GM12864 (cell line): ENCODE results near the gene ARHGEF1.

Source experiments
- DNase-seq: peaks from one replicate; pipeline ENCODE4 v3.0.0-alpha.2; 2011; ENCODE audit warnings: low read depth
- H3K4me3 ChIP-seq: 2 replicates; pipeline ENCODE4 v1.5.1; 2011; ENCODE audit warnings: mild to moderate bottlenecking, low read depth, low read length, control low read depth
- CTCF ChIP-seq: IDR thresholded peaks from 2 replicates; pipeline ENCODE4 v1.5.1; 2011; ENCODE audit warnings: low read depth, mild to moderate bottlenecking, moderate library complexity, low read length, control low read depth, inconsistent platforms; ENCODE audit errors: missing control alignments

The ARHGEF1 gene

GRCh38 chr19:41915021-41915775, 32.2 kb downstream of the ARHGEF1 start:
- no peak for DNase-seq
- no peak overlapping the region for H3K4me3 ChIP-seq
- TF ChIP-seq CTCF, result no peak

GRCh38 chr19:41915776-41916414, 32.9 kb downstream of the ARHGEF1 start:
- H3K4me3 ChIP-seq, result no peak overlapping the region
- TF ChIP-seq CTCF, result no peak
- no peak for DNase-seq

- TF ChIP-seq CTCF, result no peak
- no peak for DNase-seq
- no peak overlapping the region for H3K4me3 ChIP-seq
Measured at GRCh38 chr19:41917676-41918075, 34.7 kb downstream of the ARHGEF1 start.

GRCh38 chr19:41918095-41918494, 35.1 kb downstream of the ARHGEF1 start:
- no peak for DNase-seq
- TF ChIP-seq CTCF, result no peak
- no peak overlapping the region for H3K4me3 ChIP-seq

GRCh38 chr19:41918653-41919244, 35.8 kb downstream of the ARHGEF1 start:
- no peak for DNase-seq
- no peak for TF ChIP-seq CTCF
- no peak overlapping the region for H3K4me3 ChIP-seq

GRCh38 chr19:41919948-41920712, 37.1 kb downstream of the ARHGEF1 start:
- H3K4me3 ChIP-seq, result no peak overlapping the region
- DNase-seq, result no peak
- TF ChIP-seq CTCF, result no peak
